T-cell (primary cell): ENCODE results near the gene CLCN7. TPM values are rescaled to one million over a fixed set of nuclear protein-coding genes. Genes with fewer than 3 reads are reported as not detected.
"Not testable (repeated sequence)": the region's sequence is repeated elsewhere in the genome, so short reads cannot be mapped to it uniquely, and the experiment has no call there.

ENCODE experiments used
- ATAC-seq, 4 experiments: fragments of 200-7000 bp in 3 of 4; fragments of 150-1000 bp in 1 of 4; cut with Tn5 transposase; replicated peaks in 1 of 4; 1 replicate in 3 of 4; 2 replicates in 1 of 4; pipeline ENCODE4 v1.10.0; 2021; ENCODE audit warnings: moderate library complexity in 3 of 4, mild to moderate bottlenecking in 2 of 4, moderate number of reproducible peaks in 1 of 4
- CTCF ChIA-PET, 2 donors: fragments of 300-600 bp; sonication (Branson Sonifier 250); formaldehyde crosslinking; loops; one replicate each; lab custom pipeline; 2022; ENCODE audit warnings: antibody characterized with exemption in 2 of 2; lab: Charles Lee
- POLR2A ChIA-PET, 2 donors: fragments of 300-600 bp; sonication (Branson Sonifier 250); formaldehyde crosslinking; loops; one replicate each; lab custom pipeline; 2022; ENCODE audit warnings: antibody characterized with exemption in 2 of 2; lab: Charles Lee
- DNase-seq, 35 experiments: peaks; one replicate each; pipeline versions ENCODE4 v3.0.0 to v3.0.0-alpha.2; 2013 to 2023
- H3K27ac ChIP-seq: one replicate; pipeline ENCODE4 v1.5.1; 2013; ENCODE audit warnings: low read length
- H3K27me3 ChIP-seq, 2 experiments: replicated peaks in 1 of 2; 1 replicate in 1 of 2; 2 replicates in 1 of 2; pipeline versions ENCODE4 v1.6.1 to v1.7.0; 2013; ENCODE audit warnings: low read length in 1 of 2, mixed read lengths in 1 of 2; ENCODE audit not compliant: control insufficient read depth in 2 of 2, insufficient read depth in 2 of 2; ENCODE audit errors: extremely low read depth in 1 of 2
- H3K36me3 ChIP-seq, 2 donors: 1 replicate in 1 of 2; 2 replicates in 1 of 2; pipeline versions ENCODE4 v1.6.1 to v1.7.0; 2013; ENCODE audit warnings: low read length in 1 of 2; ENCODE audit not compliant: control insufficient read depth in 2 of 2, insufficient read depth in 1 of 2; ENCODE audit errors: extremely low read depth in 1 of 2
- H3K4me1 ChIP-seq, 2 experiments: 1 replicate in 1 of 2; 2 replicates in 1 of 2; pipeline versions ENCODE4 v1.6.1 to v1.7.0; 2013; ENCODE audit warnings: low read length in 2 of 2, mixed read lengths in 1 of 2; ENCODE audit not compliant: insufficient read depth in 2 of 2, control insufficient read depth in 1 of 2; ENCODE audit errors: extremely low read depth in 1 of 2
- H3K4me3 ChIP-seq, 2 donors: 1 replicate in 1 of 2; 2 replicates in 1 of 2; pipeline versions ENCODE4 v1.5.1 to v1.7.0; 2013; ENCODE audit warnings: mild to moderate bottlenecking in 2 of 2, low read length in 1 of 2, moderate library complexity in 1 of 2; ENCODE audit not compliant: control insufficient read depth in 1 of 2; ENCODE audit errors: extremely low read depth in 1 of 2
- H3K9me3 ChIP-seq: 2 replicates; pipeline ENCODE4 v1.7.0; 2013
- H3K27ac Mint-ChIP-seq, 2 donors: one replicate each; pipeline ENCODE4 v1.8.0; 2020 to 2021; ENCODE audit warnings: mild to moderate bottlenecking in 2 of 2, mixed read lengths in 2 of 2
- H3K27me3 Mint-ChIP-seq, 2 donors: one replicate each; pipeline ENCODE4 v1.8.0; 2021 to 2022; ENCODE audit warnings: mixed read lengths in 2 of 2
- H3K36me3 Mint-ChIP-seq: one replicate; pipeline ENCODE4 v1.8.0; 2021; ENCODE audit warnings: mixed read lengths
- H3K4me1 Mint-ChIP-seq, 3 donors: one replicate each; pipeline ENCODE4 v1.8.0; 2020 to 2022; ENCODE audit warnings: mixed read lengths in 3 of 3, mild to moderate bottlenecking in 1 of 3
- H3K4me3 Mint-ChIP-seq, 3 donors: one replicate each; pipeline ENCODE4 v1.8.0; 2020 to 2022; ENCODE audit warnings: mild to moderate bottlenecking in 3 of 3, mixed read lengths in 3 of 3, moderate library complexity in 3 of 3
- H3K9me3 Mint-ChIP-seq, 3 donors: one replicate each; pipeline ENCODE4 v1.8.0; 2020 to 2022; ENCODE audit warnings: mixed read lengths in 3 of 3
- WGBS: methylation state at CpG from one replicate; pipeline ENCODE4 v1.1.5; 2013; ENCODE audit warnings: missing lambda C conversion rate; ENCODE audit not compliant: insufficient coverage; 5-methylcytosine and 5-hydroxymethylcytosine counted together
- total RNA-seq, 35 experiments: library from RNA in 6 of 35; stranded (reverse) in 6 of 35; fragments of 120-200 nt in 1 of 35; gene quantifications; one replicate each; pipeline versions ENCODE4 v1.2.1 to v1.2.4 and lab custom pipeline; 2013 to 2026

Gene CLCN7
- total RNA-seq, 5 donors from 2014 or later (not counting 1 experiment from before 2014, with no cell fraction given): 77.1 to 141 (median 114) TPM

- H3K36me3 Mint-ChIP-seq: no peaks in the 10 kb centered on the region
- ATAC-seq (no peak), DNase-seq (no peak)
- WGBS: 77% methylated on average over 21 of the region's 26 CpGs
- Histone ChIP-seq H3K27me3 (no peaks in the 10 kb centered on the region), H3K36me3 (no peaks in the 10 kb centered on the region), H3K4me3 (no peak overlapping the region), H3K9me3 (no peaks in the 10 kb centered on the region), H3K4me1 (peaks cover 6 to 43% of the 10 kb centered on the region in 2 experiments), H3K27ac (no peak overlapping the region)
- peaks cover 44 to 56% (median 50%) of the 10 kb centered on the region in 3 donors for H3K4me1 Mint-ChIP-seq
- CTCF ChIA-PET: no interaction called here
- H3K27ac Mint-ChIP-seq: no peak overlapping the region
- no peak overlapping the region for H3K4me3 Mint-ChIP-seq
- POLR2A ChIA-PET: no interaction called here
- no peaks in the 10 kb centered on the region for H3K9me3 Mint-ChIP-seq
- H3K27me3 Mint-ChIP-seq: no peaks in the 10 kb centered on the region
These were observed 3.1 kb downstream of the CLCN7 start for GRCh38 chr16:1471569-1472194.

- peaks cover 6 to 40% of the 10 kb centered on the region in 2 experiments for H3K4me1 ChIP-seq
- 80% methylated on average over 12 of the region's 14 CpGs for WGBS
- DNase-seq: no peak
- ChIA-PET CTCF (no interaction called here), POLR2A (no interaction called here)
- no peaks in the 10 kb centered on the region for H3K36me3 ChIP-seq
- no peaks in the 10 kb centered on the region for H3K36me3 Mint-ChIP-seq
- H3K4me1 Mint-ChIP-seq: peaks cover 44 to 52% (median 46%) of the 10 kb centered on the region in 3 donors
- no peak overlapping the region for H3K27ac Mint-ChIP-seq
- no peak overlapping the region for H3K27ac ChIP-seq
- H3K4me3 ChIP-seq: no peak overlapping the region
- H3K4me3 Mint-ChIP-seq: no peak overlapping the region
- no peaks in the 10 kb centered on the region for H3K9me3 ChIP-seq
- H3K27me3 ChIP-seq: no peaks in the 10 kb centered on the region
- ATAC-seq: no peak
- H3K27me3 Mint-ChIP-seq: no peaks in the 10 kb centered on the region
- no peaks in the 10 kb centered on the region for H3K9me3 Mint-ChIP-seq
These were observed 4.2 kb downstream of the CLCN7 start for GRCh38 chr16:1470481-1471251.

GRCh38 chr16:1469693-1470201, 5.1 kb downstream of the CLCN7 start:
- Mint-ChIP-seq H3K4me1 (peaks cover 43 to 49% (median 44%) of the 10 kb centered on the region in 3 donors), H3K27ac (peak overlapping the region in 1 of 2 donors; percentile 46), H3K36me3 (peaks cover 3% of the 10 kb centered on the region), H3K4me3 (peak overlapping the region in 1 of 3 donors; percentile 4), H3K9me3 (no peaks in the 10 kb centered on the region), H3K27me3 (no peaks in the 10 kb centered on the region)
- ATAC-seq: no peak
- ChIA-PET POLR2A (no interaction called here), CTCF (no interaction called here)
- Histone ChIP-seq H3K4me3 (no peak overlapping the region), H3K9me3 (no peaks in the 10 kb centered on the region), H3K27ac (no peak overlapping the region), H3K36me3 (no peaks in the 10 kb centered on the region), H3K27me3 (no peaks in the 10 kb centered on the region), H3K4me1 (peaks cover 2 to 34% of the 10 kb centered on the region in 2 experiments)
- DNase-seq: peak in 1 of 35 experiments; percentile 25
- 80% methylated on average over 15 of the region's 20 CpGs for WGBS

- H3K36me3 Mint-ChIP-seq, H3K27ac ChIP-seq, ATAC-seq, H3K4me3 ChIP-seq, H3K9me3 ChIP-seq, H3K27me3 ChIP-seq, H3K27ac Mint-ChIP-seq, H3K4me3 Mint-ChIP-seq, POLR2A ChIA-PET, H3K9me3 Mint-ChIP-seq, DNase-seq, CTCF ChIA-PET, H3K27me3 Mint-ChIP-seq, H3K36me3 ChIP-seq: not testable (repeated sequence)
- WGBS: 87% methylated on average over 2 of the region's 5 CpGs
- H3K4me1 ChIP-seq: peaks cover 2 to 31% of the 10 kb centered on the region in 2 experiments
- peaks cover 41 to 47% (median 44%) of the 10 kb centered on the region in 3 donors for H3K4me1 Mint-ChIP-seq
These were observed 5.7 kb downstream of the CLCN7 start for GRCh38 chr16:1469141-1469540.

GRCh38 chr16:1468426-1468810, 6.4 kb downstream of the CLCN7 start:
- Mint-ChIP-seq H3K4me1 (peaks cover 39 to 44% (median 42%) of the 10 kb centered on the region in 3 donors), H3K27me3 (no peaks in the 10 kb centered on the region), H3K4me3 (no peak overlapping the region), H3K36me3 (peaks cover 3% of the 10 kb centered on the region), H3K9me3 (no peaks in the 10 kb centered on the region), H3K27ac (no peak overlapping the region)
- ATAC-seq (no peak), DNase-seq (no peak)
- ChIA-PET POLR2A (no interaction called here), CTCF (no interaction called here)
- H3K27me3 ChIP-seq: no peaks in the 10 kb centered on the region
- H3K27ac ChIP-seq: no peak overlapping the region
- no peaks in the 10 kb centered on the region for H3K9me3 ChIP-seq
- peaks cover 0 to 7% of the 10 kb centered on the region in 2 donors for H3K36me3 ChIP-seq
- 90% methylated on average over 5 of the region's 22 CpGs for WGBS
- H3K4me3 ChIP-seq: no peak overlapping the region
- H3K4me1 ChIP-seq: peaks cover 2 to 24% of the 10 kb centered on the region in 2 experiments

GRCh38 chr16:1466968-1467521, 7.8 kb downstream of the CLCN7 start:
- H3K36me3 ChIP-seq: peaks cover 0 to 9% of the 10 kb centered on the region in 2 donors
- no peak overlapping the region for H3K4me3 ChIP-seq
- peaks cover 30 to 34% (median 33%) of the 10 kb centered on the region in 3 donors for H3K4me1 Mint-ChIP-seq
- no peaks in the 10 kb centered on the region for H3K9me3 ChIP-seq
- H3K27me3 Mint-ChIP-seq: no peaks in the 10 kb centered on the region
- POLR2A ChIA-PET: no interaction called here
- H3K27ac Mint-ChIP-seq: no peak overlapping the region
- WGBS: 95% methylated on average over 7 of the region's 14 CpGs
- no peak overlapping the region for H3K4me3 Mint-ChIP-seq
- no peaks in the 10 kb centered on the region for H3K9me3 Mint-ChIP-seq
- peaks cover 8% of the 10 kb centered on the region for H3K36me3 Mint-ChIP-seq
- H3K27me3 ChIP-seq: no peaks in the 10 kb centered on the region
- ATAC-seq (no peak), DNase-seq (no peak)
- CTCF ChIA-PET: interaction anchor here in 1 of 2 donors (0.6 kb wide), 1 partner anchor 673 kb away, joined by 3 read pairs; no protein-coding TSS in a partner anchor
- H3K27ac ChIP-seq: no peak overlapping the region
- H3K4me1 ChIP-seq: peaks cover 0 to 24% of the 10 kb centered on the region in 2 experiments
